ACC112 (cell line): Measurements from ENCODE around the gene UFSP1.
"Not testable (repeated sequence)": the region's sequence is repeated elsewhere in the genome, so short reads cannot be mapped to it uniquely, and the experiment has no call there.

Experiments
- H2AFZ ChIP-seq: fragments of 200-600 bp; sonication (generic); one replicate; pipeline ENCODE4 v1.6.0; 2017; ENCODE audit warnings: antibody characterized with exemption, low read length; ENCODE audit not compliant: unreplicated experiment
- H3K27ac ChIP-seq: fragments of 200-600 bp; sonication (generic); 2 replicates; pipeline ENCODE4 v1.5.1; 2014; ENCODE audit warnings: low read depth, mild to moderate bottlenecking, antibody characterized with exemption, low read length, moderate library complexity
- H3K27me3 ChIP-seq: fragments of 200-600 bp; sonication (generic); 2 replicates; pipeline ENCODE4 v1.6.1; 2014; ENCODE audit warnings: mild to moderate bottlenecking, antibody characterized with exemption, low read length, moderate library complexity, mixed read lengths; ENCODE audit not compliant: insufficient read depth
- H3K36me3 ChIP-seq: fragments of 200-600 bp; sonication (generic); 2 replicates; pipeline ENCODE4 v1.6.1; 2016; ENCODE audit warnings: mild to moderate bottlenecking, antibody characterized with exemption, low read length, moderate library complexity, mixed read lengths; ENCODE audit not compliant: insufficient read depth
- H3K4me1 ChIP-seq: fragments of 200-600 bp; sonication (generic); one replicate; pipeline ENCODE4 v1.6.1; 2016; ENCODE audit warnings: low read length, mixed read lengths; ENCODE audit not compliant: insufficient read depth, unreplicated experiment, control insufficient read depth
- H3K4me3 ChIP-seq: fragments of 200-600 bp; sonication (generic); 2 replicates; pipeline ENCODE4 v1.5.1; 2014; ENCODE audit warnings: mild to moderate bottlenecking, low read depth, low read length
- H3K79me2 ChIP-seq: fragments of 200-600 bp; sonication (generic); one replicate; pipeline ENCODE4 v1.6.0; 2016; ENCODE audit warnings: low read length; ENCODE audit not compliant: control insufficient read depth, unreplicated experiment, insufficient read depth

The UFSP1 gene

GRCh38 chr7:100854899-100855298 lies 34.6 kb downstream of the UFSP1 start:
- not testable (repeated sequence) for H2AFZ ChIP-seq, H3K27ac ChIP-seq, H3K36me3 ChIP-seq, H3K4me1 ChIP-seq, H3K79me2 ChIP-seq, H3K27me3 ChIP-seq, H3K4me3 ChIP-seq

- no peaks in the 10 kb centered on the region for H3K4me1 ChIP-seq
- H3K36me3 ChIP-seq = no peaks in the 10 kb centered on the region
- no peaks in the 10 kb centered on the region for H3K27me3 ChIP-seq
- H3K27ac ChIP-seq = no peak overlapping the region
- no peak overlapping the region for H3K4me3 ChIP-seq
- no peak overlapping the region for H2AFZ ChIP-seq
- H3K79me2 ChIP-seq = no peaks in the 10 kb centered on the region
Observed at GRCh38 chr7:100854146-100854895, 35.2 kb downstream of the UFSP1 start.

- Histone ChIP-seq H3K27me3 (no peaks in the 10 kb centered on the region), H3K4me1 (no peaks in the 10 kb centered on the region), H3K27ac (no peak within 1 kb of the TSS), H3K79me2 (no peaks in the 10 kb centered on the region), H3K36me3 (no peaks in the 10 kb centered on the region), H3K4me3 (peak within 1 kb of the TSS; percentile 82), H2AFZ (peak within 1 kb of the TSS; percentile 76)
Observed at GRCh38 chr7:100852048-100852872, 37.3 kb downstream of the UFSP1 start, which contains the start of gene SLC12A9. TSS of gene SLC12A9 (plus strand) at chr7:100852713. CDS start at chr7:100854198, 1,485 bp downstream.

- Histone ChIP-seq H3K36me3 (no peaks in the 10 kb centered on the region), H3K79me2 (no peaks in the 10 kb centered on the region), H3K4me1 (no peaks in the 10 kb centered on the region), H3K4me3 (no peak overlapping the region), H3K27me3 (no peaks in the 10 kb centered on the region), H3K27ac (no peak overlapping the region), H2AFZ (no peak overlapping the region)
Observed at GRCh38 chr7:100847360-100847759, 42.2 kb downstream of the UFSP1 start.

- H3K27ac ChIP-seq = no peak overlapping the region
- no peak overlapping the region for H3K4me3 ChIP-seq
- H3K27me3 ChIP-seq = no peaks in the 10 kb centered on the region
- no peak overlapping the region for H2AFZ ChIP-seq
- no peaks in the 10 kb centered on the region for H3K36me3 ChIP-seq
- no peaks in the 10 kb centered on the region for H3K4me1 ChIP-seq
- no peaks in the 10 kb centered on the region for H3K79me2 ChIP-seq
Observed at GRCh38 chr7:100840470-100841100, 48.9 kb downstream of the UFSP1 start.

GRCh38 chr7:100839361-100839760 lies 50.2 kb downstream of the UFSP1 start:
- no peak overlapping the region for H3K4me3 ChIP-seq

More at GRCh38 chr7:100839361-100839760, 50.2 kb downstream of the UFSP1 start:
- no peaks in the 10 kb centered on the region for H3K4me1 ChIP-seq
- no peaks in the 10 kb centered on the region for H3K36me3 ChIP-seq
- no peaks in the 10 kb centered on the region for H3K27me3 ChIP-seq
- H3K79me2 ChIP-seq = no peaks in the 10 kb centered on the region
- H3K27ac ChIP-seq = no peak overlapping the region
- H2AFZ ChIP-seq = no peak overlapping the region
